ENCODE data around the gene EDN3. TPM values are rescaled to one million over a fixed set of nuclear protein-coding genes. Genes with fewer than 3 reads are reported as not detected.
"Not testable (repeated sequence)": the region's sequence is repeated elsewhere in the genome, so short reads cannot be mapped to it uniquely, and the experiment has no call there.

Gene EDN3
- total RNA-seq, 1 donor from 2014 or later = not detected

- DNase-seq (ENCODE audit: low read depth) = no peak
- no peak overlapping the region for H3K4me3 ChIP-seq (ENCODE audit: low read depth, low read length)
- no peak for TF ChIP-seq CTCF (conservative IDR thresholded peaks at IDR 0.05; ENCODE audit: low read depth, low read length)
Measured at GRCh38 chr20:59354460-59354859, 54.0 kb downstream of the EDN3 start.

GRCh38 chr20:59355242-59355641, 54.8 kb downstream of the EDN3 start:
- no peak overlapping the region for H3K4me3 ChIP-seq (ENCODE audit: low read depth, low read length)
- no peak for DNase-seq (ENCODE audit: low read depth)
- TF ChIP-seq CTCF (conservative IDR thresholded peaks at IDR 0.05; ENCODE audit: low read depth, low read length) = no peak

- no peak for DNase-seq (ENCODE audit: low read depth)
- TF ChIP-seq CTCF (conservative IDR thresholded peaks at IDR 0.05; ENCODE audit: low read depth, low read length) = no peak
- no peak overlapping the region for H3K4me3 ChIP-seq (ENCODE audit: low read depth, low read length)
Measured at GRCh38 chr20:59356662-59357165, 56.3 kb downstream of the EDN3 start.

GRCh38 chr20:59358793-59359192, 58.4 kb downstream of the EDN3 start:
- not testable (repeated sequence) for DNase-seq (ENCODE audit: low read depth); H3K4me3 ChIP-seq (ENCODE audit: low read depth, low read length)

- no peak overlapping the region for H3K4me3 ChIP-seq (ENCODE audit: low read depth, low read length)
- TF ChIP-seq CTCF (conservative IDR thresholded peaks at IDR 0.05; ENCODE audit: low read depth, low read length) = no peak
- DNase-seq (ENCODE audit: low read depth) = no peak
Measured at GRCh38 chr20:59359906-59360725, 59.7 kb downstream of the EDN3 start.

- no peak for DNase-seq (ENCODE audit: low read depth)
- no peak for TF ChIP-seq CTCF (conservative IDR thresholded peaks at IDR 0.05; ENCODE audit: low read depth, low read length)
- H3K4me3 ChIP-seq (ENCODE audit: low read depth, low read length) = no peak overlapping the region
Measured at GRCh38 chr20:59360934-59361333, 60.5 kb downstream of the EDN3 start.

GRCh38 chr20:59361411-59361810, 61.0 kb downstream of the EDN3 start:
- TF ChIP-seq CTCF (conservative IDR thresholded peaks at IDR 0.05; ENCODE audit: low read depth, low read length) = no peak
- DNase-seq (ENCODE audit: low read depth) = no peak
- H3K4me3 ChIP-seq (ENCODE audit: low read depth, low read length) = no peak overlapping the region
